H1 (cell line): ENCODE measurements around the gene CCDC112. TPM values are rescaled to one million over a fixed set of nuclear protein-coding genes. Genes with fewer than 3 reads are reported as not detected.
"Not testable (repeated sequence)": the region's sequence is repeated elsewhere in the genome, so short reads cannot be mapped to it uniquely, and the experiment has no call there.

Experiments
- CTCF ChIA-PET: fragments of 300-600 bp; sonication (Branson Sonifier 250); formaldehyde crosslinking; loops from one replicate; lab custom pipeline; 2021; ENCODE audit not compliant: partially characterized antibody; lab: Charles Lee
- POLR2A ChIA-PET: fragments of 300-600 bp; sonication (Branson Sonifier 250); formaldehyde crosslinking; loops from one replicate; lab custom pipeline; 2021; ENCODE audit warnings: inconsistent platforms; ENCODE audit not compliant: partially characterized antibody; lab: Charles Lee
- DNase-seq, 2 experiments: peaks; one replicate each; pipeline versions ENCODE4 v3.0.0 to v3.0.0-alpha.2; 2010 to 2022; ENCODE audit warnings: low spot score in 2 of 2, low read depth in 1 of 2, mixed read lengths in 1 of 2
- FAIRE-seq: peaks from 2 replicates; lab custom pipeline; 2011; peaks lifted over from hg19 to GRCh38; lab: Jason Lieb, UNC
- H2AFZ ChIP-seq: 2 replicates; pipeline ENCODE4 v1.8.1; 2012; ENCODE audit warnings: low read length, inconsistent platforms
- H2AK5ac ChIP-seq: 2 replicates; pipeline ENCODE4 v1.6.1; 2013; ENCODE audit warnings: low read depth, low read length
- H2BK120ac ChIP-seq: replicated peaks from 2 replicates; pipeline ENCODE3; 2013; ENCODE audit warnings: low read depth, low read length, inconsistent platforms
- H2BK12ac ChIP-seq: 2 replicates; pipeline ENCODE4 v1.6.1; 2013; ENCODE audit warnings: low read depth, low read length
- H2BK15ac ChIP-seq: 2 replicates; pipeline ENCODE4 v1.6.1; 2013; ENCODE audit warnings: low read length
- H2BK20ac ChIP-seq: 2 replicates; pipeline ENCODE4 v1.6.1; 2013; ENCODE audit warnings: low read length
- H2BK5ac ChIP-seq: 2 replicates; pipeline ENCODE4 v1.6.1; 2013; ENCODE audit warnings: low read depth, low read length
- H3K14ac ChIP-seq: 2 replicates; pipeline ENCODE4 v1.6.1; 2013; ENCODE audit warnings: inconsistent platforms; ENCODE audit not compliant: insufficient read length
- H3K18ac ChIP-seq: 2 replicates; pipeline ENCODE4 v1.6.1; 2013; ENCODE audit warnings: low read length; ENCODE audit errors: extremely low read depth
- H3K23ac ChIP-seq: 2 replicates; pipeline ENCODE4 v1.6.1; 2013; ENCODE audit warnings: inconsistent platforms; ENCODE audit not compliant: insufficient read length
- H3K23me2 ChIP-seq: 2 replicates; pipeline ENCODE4 v1.6.1; 2013; ENCODE audit warnings: low read depth, low read length
- H3K27ac ChIP-seq: 2 replicates; pipeline ENCODE4 v1.6.1; 2011; ENCODE audit warnings: low read depth, low read length, inconsistent platforms
- H3K27me3 ChIP-seq, 4 experiments: replicated peaks in 1 of 4; 1 replicate in 1 of 4; 2 replicates in 3 of 4; pipeline versions ENCODE4 v1.6.1 to v1.8.1; 2011 to 2013; ENCODE audit warnings: low read length in 3 of 4, mild to moderate bottlenecking in 3 of 4, inconsistent platforms in 2 of 4, mixed read lengths in 2 of 4, moderate library complexity in 1 of 4; ENCODE audit not compliant: control insufficient read depth in 3 of 4, insufficient read depth in 3 of 4; ENCODE audit errors: extremely low read depth in 1 of 4
- H3K36me3 ChIP-seq, 4 experiments: 2 replicates each; pipeline versions ENCODE4 v1.6.1 to v1.8.1; 2011 to 2013; ENCODE audit warnings: mild to moderate bottlenecking in 4 of 4, low read length in 3 of 4, moderate library complexity in 2 of 4, control low read depth in 1 of 4, inconsistent platforms in 1 of 4; ENCODE audit not compliant: insufficient read depth in 4 of 4, control insufficient read depth in 2 of 4
- H3K4ac ChIP-seq: replicated peaks from 2 replicates; pipeline ENCODE3; 2013; ENCODE audit warnings: low read length, low read depth, mixed read lengths, inconsistent platforms; ENCODE audit not compliant: insufficient read length
- H3K4me1 ChIP-seq, 4 experiments: replicated peaks in 1 of 4; 1 replicate in 1 of 4; 2 replicates in 3 of 4; pipeline versions ENCODE4 v1.6.1 to v1.8.1; 2011 to 2013; ENCODE audit warnings: low read length in 3 of 4, inconsistent platforms in 2 of 4, mixed read lengths in 1 of 4; ENCODE audit not compliant: insufficient read depth in 4 of 4, control insufficient read depth in 3 of 4
- H3K4me2 ChIP-seq, 2 experiments: 2 replicates each; pipeline versions ENCODE4 v1.6.1 to v1.8.1; 2011 to 2013; ENCODE audit warnings: low read depth in 2 of 2, low read length in 2 of 2, control low read depth in 1 of 2, inconsistent platforms in 1 of 2, mild to moderate bottlenecking in 1 of 2; ENCODE audit not compliant: insufficient read depth in 1 of 2
- H3K4me3 ChIP-seq, 4 experiments: fragments of 200-600, 300-600 bp in 1 of 4; sonication (generic), shearing (Covaris generic), sonication (Bioruptor Twin) in 1 of 4; 2 replicates each; pipeline versions ENCODE4 v1.5.1 to v1.8.1; 2011 to 2016; ENCODE audit warnings: low read length in 4 of 4, low read depth in 3 of 4, control low read depth in 2 of 4, inconsistent platforms in 2 of 4, mild to moderate bottlenecking in 2 of 4, mixed read lengths in 1 of 4, moderate library complexity in 1 of 4; ENCODE audit not compliant: insufficient read depth in 2 of 4; ENCODE audit errors: extremely low read depth in 1 of 4
- H3K56ac ChIP-seq: replicated peaks from 2 replicates; pipeline ENCODE3; 2013; ENCODE audit warnings: low read depth, mild to moderate bottlenecking, mixed read lengths, low read length, inconsistent platforms; ENCODE audit not compliant: insufficient read length
- H3K79me1 ChIP-seq: 2 replicates; pipeline ENCODE4 v1.6.1; 2013; ENCODE audit warnings: low read depth, low read length, control low read depth
- H3K79me2 ChIP-seq, 2 experiments: 2 replicates each; pipeline versions ENCODE4 v1.6.1 to v1.8.1; 2012 to 2013; ENCODE audit warnings: low read length in 2 of 2, mild to moderate bottlenecking in 2 of 2, inconsistent platforms in 1 of 2; ENCODE audit not compliant: insufficient read depth in 2 of 2, control insufficient read depth in 1 of 2
- H3K9ac ChIP-seq, 4 experiments: replicated peaks in 1 of 4; 1 replicate in 1 of 4; 2 replicates in 3 of 4; pipeline versions ENCODE4 v1.6.1 to v1.8.1; 2011 to 2013; ENCODE audit warnings: low read depth in 3 of 4, low read length in 3 of 4, control low read depth in 2 of 4, mild to moderate bottlenecking in 2 of 4, moderate library complexity in 2 of 4, inconsistent platforms in 1 of 4; ENCODE audit errors: extremely low read depth in 1 of 4
- H3K9me3 ChIP-seq, 2 experiments: 2 replicates each; pipeline versions ENCODE4 v1.6.1 to v1.8.1; 2012 to 2013; ENCODE audit warnings: mild to moderate bottlenecking in 2 of 2, moderate library complexity in 2 of 2, control low read depth in 1 of 2, inconsistent platforms in 1 of 2, low read depth in 1 of 2, low read length in 1 of 2, mixed read lengths in 1 of 2; ENCODE audit not compliant: insufficient read depth in 2 of 2
- H4K20me1 ChIP-seq, 2 experiments: replicated peaks in 1 of 2; 2 replicates each; pipeline versions ENCODE3 to v1.8.1; 2011 to 2013; ENCODE audit warnings: inconsistent platforms in 2 of 2, low read length in 2 of 2, mild to moderate bottlenecking in 1 of 2; ENCODE audit not compliant: insufficient read depth in 2 of 2, control insufficient read depth in 1 of 2
- H4K5ac ChIP-seq: 2 replicates; pipeline ENCODE4 v1.6.1; 2013; ENCODE audit warnings: low read length, low read depth, mixed read lengths, inconsistent platforms; ENCODE audit not compliant: insufficient read length
- H4K8ac ChIP-seq: 2 replicates; pipeline ENCODE4 v1.8.0; 2013; ENCODE audit warnings: mild to moderate bottlenecking, moderate library complexity, low read length, inconsistent platforms; ENCODE audit not compliant: insufficient read depth; ENCODE audit errors: extremely low read depth
- H4K91ac ChIP-seq: replicated peaks from 2 replicates; pipeline ENCODE3; 2013; ENCODE audit warnings: low read length, mixed read lengths, inconsistent platforms; ENCODE audit not compliant: insufficient read length
- WGBS, 2 experiments: shearing (Covaris generic) in 1 of 2; methylation state at CpG; one replicate each; pipeline versions ENCODE4 v1.1.6 to v1.1.7; 2013 to 2015; ENCODE audit warnings: low lambda C conversion rate in 2 of 2, mixed read lengths in 2 of 2, inconsistent platforms in 1 of 2, low coverage in 1 of 2, missing lambda C conversion rate in 1 of 2; ENCODE audit not compliant: insufficient replicate concordance in 2 of 2, insufficient coverage in 1 of 2, insufficient read length in 1 of 2; ENCODE audit errors: extremely low coverage in 1 of 2, missing lambda C conversion rate in 1 of 2; 5-methylcytosine and 5-hydroxymethylcytosine counted together
- polyA plus RNA-seq, 7 experiments: library from polyadenylated mRNA; depleted of rRNA in 3 of 7; stranded (reverse) in 5 of 7; unstranded in 2 of 7; fragments of >200 nt in 5 of 7; fragments of 200-250 nt in 2 of 7; gene quantifications; 1 replicate in 5 of 7; 2 replicates in 1 of 7; 4 replicates in 1 of 7; pipeline versions ENCODE4 v1.2.1 to v1.2.3, GENCODE V29; 2011 to 2013; ENCODE audit warnings: missing spikeins in 2 of 7, mixed read lengths in 2 of 7
- total RNA-seq: library from RNA; stranded (reverse); fragmentation: NEBNext Ultra II Directional; extraction: Animal tissue kit (Norgen Biotek cat#: 25700); gene quantifications from 2 replicates; pipeline ENCODE4 v1.2.1, GENCODE V29; 2021

Gene CCDC112
- total and polyA plus RNA-seq, 2 of the 8 experiments (the other 6 are each of a cell fraction or from before 2014, with no cell fraction given): 3.3 to 15.6 TPM

DNA sequence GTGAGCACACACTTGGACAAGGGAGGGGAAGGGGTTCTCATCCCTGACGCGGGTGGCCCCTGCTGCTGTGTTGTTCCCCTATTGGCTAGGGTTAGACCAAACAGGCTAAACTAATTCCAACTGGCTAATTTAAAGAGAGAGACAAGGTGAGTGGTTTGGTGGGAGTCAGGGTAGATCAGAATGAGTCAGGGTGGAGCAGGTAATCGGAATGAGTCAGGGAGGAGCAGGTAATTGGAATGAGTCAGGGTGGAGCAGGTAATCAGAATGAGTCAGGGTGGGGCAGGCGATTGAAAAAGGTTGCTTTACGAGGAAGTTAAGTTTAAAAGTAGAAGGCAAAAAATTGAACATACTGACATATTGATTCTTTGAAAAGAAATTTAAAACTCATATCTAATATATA is 47.1 kb downstream of the CCDC112 start:
- H4K8ac ChIP-seq, H3K4me3 ChIP-seq, H4K91ac ChIP-seq, H3K79me1 ChIP-seq, H3K36me3 ChIP-seq, H3K9me3 ChIP-seq, H3K14ac ChIP-seq, H3K23ac ChIP-seq, H2BK12ac ChIP-seq, H3K27me3 ChIP-seq, DNase-seq, H3K4me2 ChIP-seq, H3K4me1 ChIP-seq, H3K4ac ChIP-seq, H2BK15ac ChIP-seq, H4K20me1 ChIP-seq, FAIRE-seq, H3K56ac ChIP-seq, H2AK5ac ChIP-seq, H4K5ac ChIP-seq, H2BK5ac ChIP-seq, H2BK120ac ChIP-seq, H3K18ac ChIP-seq, H3K23me2 ChIP-seq, H3K27ac ChIP-seq, POLR2A ChIA-PET, H2BK20ac ChIP-seq, H2AFZ ChIP-seq, H3K9ac ChIP-seq: not testable (repeated sequence)
- peaks cover 0 to 20% of the 10 kb centered on the region in 2 experiments; a peak in 2 of 4 replicates for H3K79me2 ChIP-seq
- CTCF ChIA-PET: interaction anchor here (0.6 kb wide), 1 partner anchor 99 kb away, joined by 3 read pairs; no protein-coding TSS in a partner anchor
- WGBS, 2 experiments: 75% methylated on average over 5 of the region's 5 CpGs; no CpG with 5 or more reads in 1 of the 2 experiments
